Adrenal gland (tissue), 12 donors: ENCODE results near the gene CMIP. TPM values are rescaled to one million over a fixed set of nuclear protein-coding genes. Genes with fewer than 3 reads are reported as not detected.

Experiments
- DNase-seq, 7 donors: peaks; one replicate each; pipeline ENCODE4 v3.0.0-alpha.2; 2019 to 2020
- H3K27ac ChIP-seq, 5 donors: fragments of 200-600 bp; sonication (generic) in 4 of 5; 1 replicate in 3 of 5; 2 replicates in 2 of 5; pipeline versions ENCODE4 v1.5.1 to v1.8.0; 2016 to 2020; ENCODE audit warnings: mild to moderate bottlenecking in 1 of 5
- H3K27me3 ChIP-seq: fragments of 200-600 bp; 2 replicates; pipeline ENCODE4 v1.8.0; 2021
- H3K36me3 ChIP-seq, 2 donors: fragments of 200-600 bp; replicated peaks in 1 of 2; 1 replicate in 1 of 2; 2 replicates in 1 of 2; pipeline versions ENCODE4 v1.5.1 to v1.8.0; 2018 to 2022
- H3K4me1 ChIP-seq, 2 donors: fragments of 200-600 bp; replicated peaks in 1 of 2; 1 replicate in 1 of 2; 2 replicates in 1 of 2; pipeline versions ENCODE4 v1.5.1 to v1.8.0; 2018 to 2021
- H3K4me3 ChIP-seq, 4 donors: fragments of 200-600 bp; sonication (generic) in 3 of 4; one replicate each; pipeline ENCODE4 v1.5.1; 2016 to 2018
- H3K9me3 ChIP-seq, 3 donors: fragments of 200-600 bp; sonication (generic) in 1 of 3; replicated peaks in 1 of 3; 1 replicate in 2 of 3; 2 replicates in 1 of 3; pipeline versions ENCODE4 v1.5.1 to v1.8.0; 2016 to 2021
- CTCF ChIP-seq, 6 experiments: fragments of 450-650 bp in 4 of 6; fragments of 200-600 bp in 2 of 6; sonication (generic) in 1 of 6; IDR thresholded peaks; 1 replicate in 5 of 6; 2 replicates in 1 of 6; pipeline versions ENCODE4 v1.5.1 to v1.8.0; 2016 to 2021; ENCODE audit warnings: antibody characterized with exemption in 6 of 6, mild to moderate bottlenecking in 2 of 6, moderate library complexity in 1 of 6
- POLR2A ChIP-seq, 2 donors: fragments of 450-650 bp; IDR thresholded peaks; one replicate each; pipeline ENCODE4 v1.6.1; 2017; ENCODE audit warnings: antibody characterized with exemption in 2 of 2, mild to moderate bottlenecking in 2 of 2, moderate library complexity in 1 of 2
- WGBS, 4 donors: extraction: QIAGEN DNeasy Blood & Tissue Kit in 2 of 4; methylation state at CpG; one replicate each; pipeline versions ENCODE4 v1.1.5 to v1.1.7; 2013 to 2017; 5-methylcytosine and 5-hydroxymethylcytosine counted together
- intact Hi-C, 2 donors: fragments of 100-400 bp; cut with DNase I; formaldehyde crosslinking; loops; one replicate each; pipeline versions ENCODE4 v1.14.1 to v1.15.0; 2022 to 2023
- polyA plus RNA-seq, 3 donors: library from polyadenylated mRNA; stranded (reverse); fragments of 200-250 nt in 2 of 3; fragments of 350-450 nt in 1 of 3; fragmentation: Illumina TruSeq in 1 of 3; extraction: RNeasy Lipid Tissue Mini Kit (QIAGEN cat#74804) in 1 of 3; gene quantifications; one replicate each; pipeline ENCODE4 v1.2.3, GENCODE V29; 2013 to 2014
- total RNA-seq, 9 donors: library from RNA; depleted of rRNA in 4 of 9; stranded (reverse); fragments of >200 nt in 4 of 9; fragments of 120-200 nt in 1 of 9; fragmentation: NEBNext Ultra II Directional in 1 of 9; extraction: Animal tissue kit (Norgen Biotek cat#: 25700) in 1 of 9; gene quantifications; one replicate each; pipeline versions ENCODE4 v1.1.0 to v1.2.4, GENCODE V29; 2013 to 2023
- donor health status: healthy with polysubstance abuse.
- donor health status: Bipolar disorder and iron deficiency.
- donor health status: DM: yes; HTN: yes; CAD: no.
- donor health status: DM: no; HTN: no; CAD: no.
- donor health status: DM: no; HTN: no; CAD: no.
- donor health status: DM: yes; HTN: yes; CAD: no.

CMIP gene
- total and polyA plus RNA-seq, 12 donors, result 8.1 to 87.9 (median 42.5) TPM

DNA sequence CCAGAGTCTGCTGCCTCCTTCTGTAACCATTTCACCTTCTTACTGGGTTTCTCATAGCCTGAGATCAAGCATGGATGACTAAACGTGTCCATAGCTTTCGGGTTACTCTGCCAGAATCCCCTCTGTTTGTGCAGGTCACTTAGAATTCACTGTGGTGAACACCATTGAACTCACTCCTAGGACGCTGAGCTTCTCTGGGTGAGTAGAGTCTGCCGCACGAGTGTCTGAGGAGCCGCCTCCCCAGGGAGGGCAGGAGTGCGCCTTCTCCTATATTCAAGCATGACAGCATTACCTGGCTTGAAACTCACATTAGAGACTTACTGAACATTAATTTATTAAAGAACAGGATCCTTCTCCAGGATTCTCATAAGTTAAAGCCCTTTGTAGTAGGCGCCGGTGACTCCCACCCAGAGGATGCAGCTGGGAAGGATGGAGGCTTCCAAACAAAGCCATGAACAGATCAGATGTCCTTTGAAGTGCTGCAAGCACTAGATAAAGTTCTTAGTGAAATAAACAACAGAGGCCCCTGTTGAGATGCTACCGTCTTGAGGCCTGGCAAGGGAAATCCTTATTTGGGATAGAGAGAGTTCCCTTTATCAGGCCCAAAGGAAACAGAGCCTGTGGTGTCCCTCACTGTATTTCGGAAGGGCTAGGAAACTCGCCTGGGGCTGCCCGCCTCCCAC lies 189.9 kb downstream of the CMIP start:
- peak overlapping the region in 2 of 5 donors; percentile 87 to 88 for H3K27ac ChIP-seq
- no peak overlapping the region for H3K4me3 ChIP-seq
- H3K4me1 ChIP-seq, result peaks cover 14 to 31% of the 10 kb centered on the region in 2 donors
- TF ChIP-seq POLR2A (IDR thresholded peaks at IDR 0.05) (no peak), CTCF (IDR thresholded peaks at IDR 0.05) (no peak)
- DNase-seq, result no peak
- H3K27me3 ChIP-seq, result no peaks in the 10 kb centered on the region
- no peaks in the 10 kb centered on the region for H3K36me3 ChIP-seq
- no peaks in the 10 kb centered on the region for H3K9me3 ChIP-seq
- intact Hi-C loops, result no loop called here
- 61 to 72% (median 69%) methylated on average over 13 of the region's 13 CpGs for WGBS, 4 donors

DNA sequence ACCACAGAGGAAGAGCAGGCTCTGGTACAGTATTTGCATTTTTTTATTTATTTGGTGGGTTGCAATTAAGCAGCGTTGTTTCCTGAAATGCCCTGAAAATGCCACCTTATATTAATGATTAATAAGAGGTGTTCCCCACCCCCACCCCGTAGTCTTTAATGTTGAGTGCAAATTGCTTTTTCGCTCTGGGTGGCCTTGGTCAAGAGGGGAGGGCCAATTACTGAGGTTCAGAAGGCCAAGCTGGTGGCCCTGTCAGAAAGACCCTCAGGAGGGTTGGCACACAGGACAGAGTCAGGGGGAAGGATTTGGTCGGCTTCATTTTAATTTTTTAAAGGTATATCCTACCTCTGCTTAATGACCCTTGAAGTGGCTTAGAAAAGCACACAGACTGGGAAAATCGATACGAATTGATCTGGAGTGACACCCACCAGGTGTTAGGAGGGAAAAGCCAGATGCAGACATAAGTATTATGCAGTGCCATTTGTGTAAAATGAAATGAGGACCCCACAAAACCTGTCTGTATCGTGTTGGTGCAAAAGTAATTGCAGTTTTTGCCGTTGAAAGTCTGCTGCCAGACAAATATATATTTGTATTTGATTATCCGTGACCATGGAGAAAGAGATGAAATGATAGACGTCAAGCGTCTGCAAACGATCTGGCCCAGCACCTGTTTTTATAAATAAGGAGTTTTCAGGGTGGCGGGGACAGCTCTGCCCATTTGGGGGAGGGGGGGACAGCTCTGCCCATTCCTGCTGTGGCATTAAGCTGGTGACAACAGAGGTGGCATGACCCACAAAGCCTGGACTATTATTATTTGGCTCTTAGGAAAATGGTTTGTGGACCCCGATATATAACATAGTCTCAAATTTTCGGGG lies 190.7 kb downstream of the CMIP start:
- H3K27ac ChIP-seq, result peak overlapping the region in 1 of 5 donors; percentile 87
- intact Hi-C loops, result no loop called here
- H3K36me3 ChIP-seq, result no peaks in the 10 kb centered on the region
- H3K4me3 ChIP-seq, result no peak overlapping the region
- TF ChIP-seq POLR2A (IDR thresholded peaks at IDR 0.05) (no peak), CTCF (IDR thresholded peaks at IDR 0.05) (no peak)
- 75 to 81% (median 78%) methylated on average over 15 of the region's 15 CpGs for WGBS, 4 donors
- DNase-seq, result peak in 1 of 7 donors; percentile 70
- no peaks in the 10 kb centered on the region for H3K27me3 ChIP-seq
- H3K4me1 ChIP-seq, result peaks cover 14 to 31% of the 10 kb centered on the region in 2 donors
- H3K9me3 ChIP-seq, result no peaks in the 10 kb centered on the region

GRCh38 chr16:81636298-81636993 lies 191.8 kb downstream of the CMIP start:
- H3K9me3 ChIP-seq, result no peaks in the 10 kb centered on the region
- 61 to 70% (median 69%) methylated on average over 16 of the region's 16 CpGs for WGBS, 4 donors
- TF ChIP-seq CTCF (IDR thresholded peaks at IDR 0.05) (no peak), POLR2A (IDR thresholded peaks at IDR 0.05) (no peak)
- no peaks in the 10 kb centered on the region for H3K36me3 ChIP-seq
- no peaks in the 10 kb centered on the region for H3K27me3 ChIP-seq
- no peak overlapping the region for H3K4me3 ChIP-seq
- intact Hi-C loops, result no loop called here
- H3K4me1 ChIP-seq, result peaks cover 14 to 31% of the 10 kb centered on the region in 2 donors
- DNase-seq, result no peak
- H3K27ac ChIP-seq, result no peak overlapping the region
